K562 (cell line): ENCODE results near the gene MSRB3. TPM values are rescaled to one million over a fixed set of nuclear protein-coding genes. Genes with fewer than 3 reads are reported as not detected.

Experiments
- ATAC-seq: fragments of 200-7000 bp; cut with Tn5 transposase; 3 replicates; pipeline ENCODE4 v1.9.1; 2020; ENCODE audit warnings: moderate library complexity
- BruUV-seq: library from RNA; stranded (reverse); fragments of 400-500 nt; replicated peaks from 2 replicates; lab custom pipeline; 2021; lab: Mats Ljungman, UMichigan
- CTCF ChIA-PET: fragments of 300-600 bp; formaldehyde crosslinking; extraction: SDS; loops from one replicate; lab custom pipeline; 2021; ENCODE audit warnings: low intra/inter-chr PET ratio; lab: Yijun Ruan, JAX
- POLR2A ChIA-PET: fragments of 300-600, 350-650 bp; sonication (Branson Sonifier 250); formaldehyde crosslinking; extraction: SDS; loops from one replicate; lab custom pipeline; 2021; ENCODE audit warnings: antibody characterized with exemption, inconsistent platforms; lab: Yijun Ruan, JAX
- DNase-seq, 4 experiments: peaks; one replicate each; pipeline versions ENCODE4 v3.0.0 to v3.0.0-alpha.2; 2011 to 2018; ENCODE audit warnings: low spot score in 3 of 4, mixed read lengths in 3 of 4; ENCODE audit errors: extremely low read depth in 1 of 4
- FAIRE-seq: peaks from 2 replicates; lab custom pipeline; 2011; peaks lifted over from hg19 to GRCh38; lab: Jason Lieb, UNC
- H2AFZ ChIP-seq: 2 replicates; pipeline ENCODE4 v1.6.0; 2011; ENCODE audit warnings: low read depth, low read length, control low read depth, inconsistent platforms
- H3K27ac ChIP-seq: fragments of 200-600 bp; 3 replicates; pipeline ENCODE4 v1.8.0; 2011; ENCODE audit warnings: low read depth, mild to moderate bottlenecking, control low read depth, inconsistent platforms, low read length, moderate library complexity, mixed read lengths; ENCODE audit errors: extremely low read depth
- H3K27me3 ChIP-seq, 2 experiments: fragments of 300-600 bp in 1 of 2; 2 replicates in 1 of 2; 3 replicates in 1 of 2; pipeline versions ENCODE4 v1.6.0 to v1.8.0; 2011; ENCODE audit warnings: inconsistent platforms in 2 of 2, low read length in 2 of 2, mild to moderate bottlenecking in 1 of 2, mixed read lengths in 1 of 2, moderate library complexity in 1 of 2; ENCODE audit not compliant: control insufficient read depth in 2 of 2, insufficient read depth in 2 of 2
- H3K36me3 ChIP-seq: fragments of 300-600 bp; 3 replicates; pipeline ENCODE4 v1.8.0; 2011; ENCODE audit warnings: mild to moderate bottlenecking, low read length, inconsistent platforms; ENCODE audit not compliant: control insufficient read depth, insufficient read depth
- H3K4me1 ChIP-seq, 2 experiments: fragments of 200-600 bp in 1 of 2; replicated peaks in 1 of 2; 2 replicates in 1 of 2; 3 replicates in 1 of 2; pipeline versions ENCODE4 v1.5.1 to v1.8.0; 2011; ENCODE audit warnings: inconsistent platforms in 2 of 2, low read length in 2 of 2, mild to moderate bottlenecking in 1 of 2, mixed read lengths in 1 of 2, moderate library complexity in 1 of 2; ENCODE audit not compliant: control insufficient read depth in 2 of 2, insufficient read depth in 2 of 2
- H3K4me2 ChIP-seq: 2 replicates; pipeline ENCODE4 v1.6.1; 2011; ENCODE audit warnings: low read length, control low read depth, inconsistent platforms, mixed read lengths; ENCODE audit not compliant: insufficient read depth
- H3K4me3 ChIP-seq: fragments of 200-600 bp; sonication (generic), shearing (Covaris generic); 2 replicates; pipeline ENCODE4 v1.5.1; 2016; ENCODE audit warnings: control low read depth, inconsistent platforms
- H3K79me2 ChIP-seq: fragments of 200-600 bp; 3 replicates; pipeline ENCODE4 v1.8.0; 2011; ENCODE audit warnings: low read length, inconsistent platforms; ENCODE audit not compliant: control insufficient read depth, insufficient read depth
- H3K9ac ChIP-seq, 2 experiments: 2 replicates each; pipeline versions ENCODE4 v1.6.0 to v1.6.1; 2011; ENCODE audit warnings: low read depth in 2 of 2, low read length in 2 of 2, control low read depth in 1 of 2, inconsistent platforms in 1 of 2, mild to moderate bottlenecking in 1 of 2, mixed read lengths in 1 of 2; ENCODE audit not compliant: insufficient read depth in 1 of 2
- H3K9me1 ChIP-seq: one replicate; pipeline ENCODE4 v1.6.0; 2011; ENCODE audit warnings: inconsistent platforms, mild to moderate bottlenecking, low read length, moderate library complexity; ENCODE audit not compliant: control insufficient read depth, insufficient read depth
- H3K9me3 ChIP-seq: replicated peaks from 2 replicates; pipeline ENCODE4 v1.5.1; 2011; ENCODE audit warnings: low read depth, low read length, inconsistent platforms; ENCODE audit not compliant: control insufficient read depth, insufficient read depth
- H4K20me1 ChIP-seq: replicated peaks from 2 replicates; pipeline ENCODE4 v1.6.1; 2011; ENCODE audit warnings: low read length, inconsistent platforms, mixed read lengths; ENCODE audit not compliant: control insufficient read depth, insufficient read depth
- NBN ChIP-seq: fragments of 450-650 bp; IDR thresholded peaks from 2 replicates; pipeline ENCODE4 v1.6.1; 2016; ENCODE audit warnings: low read depth, mild to moderate bottlenecking
- NR3C1 ChIP-seq: sonication (generic); formaldehyde crosslinking; IDR thresholded peaks from 2 replicates; pipeline ENCODE4 v1.8.1; 2022; ENCODE audit warnings: missing genetic modification reagents
- PREB ChIP-seq: sonication (generic); formaldehyde crosslinking; IDR thresholded peaks from 2 replicates; pipeline ENCODE4 v1.8.1; 2023; ENCODE audit warnings: mild to moderate bottlenecking, missing genetic modification reagents
- TCF7L2 ChIP-seq: fragments of 150-350 bp; IDR thresholded peaks from 2 replicates; pipeline ENCODE4 v1.6.1; 2016; ENCODE audit warnings: low read depth, mild to moderate bottlenecking, low read length, moderate library complexity
- WGBS: fragments of 100-300 bp; shearing (Covaris generic); methylation state at CpG from one replicate; pipeline ENCODE4 v1.1.6; 2016; ENCODE audit warnings: low coverage, mixed read lengths; ENCODE audit not compliant: insufficient coverage; ENCODE audit errors: missing lambda C conversion rate; 5-methylcytosine and 5-hydroxymethylcytosine counted together
- in situ Hi-C: fragments of 300-500 bp; cut with MboI; formaldehyde crosslinking; loops from 4 replicates; pipeline ENCODE4 v1.15.0; 2018; ENCODE audit warnings: inconsistent platforms, mixed read lengths
- intact Hi-C: fragments of 100-400 bp; cut with micrococcal nuclease; formaldehyde crosslinking; loops from 2 replicates; pipeline ENCODE4 v1.14.2; 2022
- polyA plus RNA-seq, 8 experiments: library from polyadenylated mRNA; depleted of rRNA in 4 of 8; stranded (reverse) in 5 of 8; unstranded in 3 of 8; fragments of >200 nt; fragmentation: Nextera tagmentation in 2 of 8; fragmentation: Illumina TruSeq in 1 of 8; extraction: Ambion mirVana in 2 of 8; extraction: Trizol in 1 of 8; gene quantifications; 2 replicates each; pipeline versions ENCODE4 v1.2.1 to v1.2.3, GENCODE V29; 2011 to 2014; ENCODE audit warnings: inconsistent platforms in 1 of 8, missing spikeins in 1 of 8
- total RNA-seq, 7 experiments: library from RNA; depleted of rRNA in 6 of 7; stranded (reverse); fragments of >200 nt in 6 of 7; fragmentation: Illumina TruSeq in 2 of 7; extraction: Trizol in 2 of 7; gene quantifications; 2 replicates each; pipeline versions ENCODE4 v1.2.1 to v1.2.3, GENCODE V29; 2011 to 2021; ENCODE audit warnings: low replicate concordance in 1 of 7
- TF ChIP-seq, protein P1 (sequence below): sonication (generic); formaldehyde crosslinking; IDR thresholded peaks from 2 replicates; pipeline ENCODE4 v1.8.1; 2023; ENCODE audit warnings: mild to moderate bottlenecking, missing genetic modification reagents

Gene MSRB3
- total and polyA plus RNA-seq, 9 of the 15 experiments (the other 6 are each of a cell fraction or from before 2014, with no cell fraction given) = 0.04 TPM; not detected in 8

- no peak overlapping the region for H3K4me3 ChIP-seq
- no peaks in the 10 kb centered on the region for H3K4me1 ChIP-seq
- H2AFZ ChIP-seq = no peak overlapping the region
- ATAC-seq = no peak
- TF ChIP-seq, protein P1, sequence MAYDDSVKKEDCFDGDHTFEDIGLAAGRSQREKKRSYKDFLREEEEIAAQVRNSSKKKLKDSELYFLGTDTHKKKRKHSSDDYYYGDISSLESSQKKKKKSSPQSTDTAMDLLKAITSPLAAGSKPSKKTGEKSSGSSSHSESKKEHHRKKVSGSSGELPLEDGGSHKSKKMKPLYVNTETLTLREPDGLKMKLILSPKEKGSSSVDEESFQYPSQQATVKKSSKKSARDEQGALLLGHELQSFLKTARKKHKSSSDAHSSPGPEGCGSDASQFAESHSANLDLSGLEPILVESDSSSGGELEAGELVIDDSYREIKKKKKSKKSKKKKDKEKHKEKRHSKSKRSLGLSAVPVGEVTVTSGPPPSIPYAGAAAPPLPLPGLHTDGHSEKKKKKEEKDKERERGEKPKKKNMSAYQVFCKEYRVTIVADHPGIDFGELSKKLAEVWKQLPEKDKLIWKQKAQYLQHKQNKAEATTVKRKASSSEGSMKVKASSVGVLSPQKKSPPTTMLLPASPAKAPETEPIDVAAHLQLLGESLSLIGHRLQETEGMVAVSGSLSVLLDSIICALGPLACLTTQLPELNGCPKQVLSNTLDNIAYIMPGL = no peak
- no peak for TF ChIP-seq TCF7L2
- TF ChIP-seq PREB (CRISPR knock-in tag) = no peak
- no peak for TF ChIP-seq NBN
- TF ChIP-seq NR3C1 (CRISPR knock-in tag) = no peak
- DNase-seq = no peak
- H4K20me1 ChIP-seq = no peaks in the 10 kb centered on the region
- ChIA-PET CTCF (no interaction called here), POLR2A (no interaction called here)
- H3K36me3 ChIP-seq = no peaks in the 10 kb centered on the region
- no peak overlapping the region for H3K4me2 ChIP-seq
- H3K9me1 ChIP-seq = no peaks in the 10 kb centered on the region
- FAIRE-seq = no peak
- no peaks in the 10 kb centered on the region for H3K9me3 ChIP-seq
- H3K79me2 ChIP-seq = no peaks in the 10 kb centered on the region
- H3K27ac ChIP-seq = no peak overlapping the region
- WGBS = 0% methylated on average over 1 of the region's 1 CpG
- H3K27me3 ChIP-seq = no peaks in the 10 kb centered on the region
- no TSS peak for BruUV-seq
- no peak overlapping the region for H3K9ac ChIP-seq
- in situ Hi-C loops (no loop called here), intact Hi-C loops (no loop called here)
Measured at GRCh38 chr12:65427646-65428045, 149.2 kb downstream of the MSRB3 start.
